IPS-18a (cell line): Measurements from ENCODE around the gene ITPR3.

Experiments
- H3K27ac ChIP-seq: one replicate; pipeline ENCODE4 v1.5.1; 2013; ENCODE audit warnings: low read length
- H3K27me3 ChIP-seq: one replicate; pipeline ENCODE4 v1.6.1; 2013; ENCODE audit warnings: mild to moderate bottlenecking, low read length; ENCODE audit not compliant: control insufficient read depth, insufficient read depth
- H3K36me3 ChIP-seq: one replicate; pipeline ENCODE4 v1.6.1; 2013; ENCODE audit warnings: low read depth, low read length; ENCODE audit not compliant: control insufficient read depth
- H3K4me1 ChIP-seq: one replicate; pipeline ENCODE4 v1.6.1; 2013; ENCODE audit warnings: low read depth, low read length; ENCODE audit not compliant: control insufficient read depth
- H3K4me3 ChIP-seq: one replicate; pipeline ENCODE4 v1.5.1; 2013; ENCODE audit warnings: low read length
- H3K9ac ChIP-seq: one replicate; pipeline ENCODE4 v1.6.1; 2013; ENCODE audit warnings: mild to moderate bottlenecking, low read length, moderate library complexity
- H3K9me3 ChIP-seq: one replicate; pipeline ENCODE4 v1.6.1; 2013; ENCODE audit warnings: low read depth, low read length; ENCODE audit not compliant: control insufficient read depth

Gene ITPR3

DNA sequence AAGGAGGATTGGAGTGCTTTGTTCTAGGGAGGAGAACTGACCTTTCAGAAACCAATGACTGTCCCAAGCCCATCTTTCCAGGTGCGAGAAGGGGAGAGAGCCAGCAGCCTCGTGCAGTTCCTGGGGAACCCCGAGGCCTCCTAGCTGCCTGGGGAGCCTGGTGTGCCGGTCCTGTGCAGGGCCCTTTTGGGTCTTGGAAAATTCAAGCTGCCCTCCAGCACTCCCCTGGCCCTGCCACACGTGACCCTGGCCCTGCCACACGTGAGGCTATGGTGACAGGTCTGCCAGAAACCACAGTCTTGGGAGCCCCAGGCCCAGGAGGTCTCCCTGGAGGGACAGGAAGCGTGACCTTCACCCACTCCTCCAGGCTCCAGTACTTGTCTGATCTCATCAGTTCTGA, 109.9 kb downstream of the ITPR3 start:
- H3K9me3 ChIP-seq: no peaks in the 10 kb centered on the region
- H3K4me1 ChIP-seq: no peaks in the 10 kb centered on the region
- H3K36me3 ChIP-seq: no peaks in the 10 kb centered on the region
- H3K27me3 ChIP-seq: no peaks in the 10 kb centered on the region
- H3K4me3 ChIP-seq: no peak overlapping the region
- H3K9ac ChIP-seq: no peak overlapping the region
- H3K27ac ChIP-seq: no peak overlapping the region

DNA sequence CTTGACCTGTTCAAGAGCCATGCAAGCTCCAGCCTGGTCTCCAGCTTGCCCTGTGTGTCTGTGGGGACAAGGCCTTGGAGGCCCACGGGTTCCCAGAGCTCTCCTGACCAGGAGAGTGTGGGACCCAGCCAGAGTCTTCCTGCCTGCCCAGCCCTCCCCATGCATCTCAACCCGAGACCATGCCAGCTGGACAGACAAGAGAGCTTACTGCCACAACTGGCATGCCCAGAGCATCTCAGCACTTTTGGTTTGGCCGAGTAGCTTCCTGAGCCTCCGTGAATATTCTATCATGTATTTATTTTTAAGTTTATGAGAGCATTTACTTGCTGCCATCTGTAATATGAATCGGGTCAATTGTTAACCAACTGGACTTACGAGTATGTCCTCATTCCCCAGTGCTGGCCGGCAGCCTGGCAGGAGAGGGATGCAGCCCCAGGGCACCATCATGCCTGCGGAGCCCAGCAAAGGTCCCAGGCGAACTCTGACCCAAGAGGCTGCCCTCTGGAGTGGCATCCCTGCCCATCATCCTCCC, 110.7 kb downstream of the ITPR3 start:
- Histone ChIP-seq H3K4me3 (no peak overlapping the region), H3K4me1 (no peaks in the 10 kb centered on the region), H3K9me3 (no peaks in the 10 kb centered on the region), H3K9ac (no peak overlapping the region), H3K27ac (no peak overlapping the region), H3K36me3 (no peaks in the 10 kb centered on the region), H3K27me3 (no peaks in the 10 kb centered on the region)

DNA sequence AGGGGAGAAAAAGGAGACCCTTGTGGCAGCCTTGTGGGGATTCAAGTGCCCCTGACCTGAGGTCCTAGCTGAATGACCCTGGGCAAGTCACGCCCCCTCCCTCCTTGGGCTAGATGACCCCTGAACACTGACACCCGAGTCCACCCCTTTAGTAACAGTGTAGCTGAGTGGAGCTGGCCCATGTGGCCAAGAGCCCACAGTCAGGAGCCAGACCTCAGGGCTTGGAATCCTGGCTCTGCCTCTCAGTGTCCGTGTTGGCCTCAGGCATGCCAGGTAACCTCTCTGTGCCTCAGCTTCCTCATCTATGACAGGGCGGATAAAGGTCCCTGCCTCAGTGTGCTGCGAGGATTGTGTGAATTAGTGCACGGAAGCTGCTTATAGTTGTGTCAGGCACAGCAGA, 111.3 kb downstream of the ITPR3 start:
- Histone ChIP-seq H3K9me3 (no peaks in the 10 kb centered on the region), H3K9ac (no peak overlapping the region), H3K27ac (no peak overlapping the region), H3K4me1 (no peaks in the 10 kb centered on the region), H3K4me3 (no peak overlapping the region), H3K27me3 (no peaks in the 10 kb centered on the region), H3K36me3 (no peaks in the 10 kb centered on the region)

DNA sequence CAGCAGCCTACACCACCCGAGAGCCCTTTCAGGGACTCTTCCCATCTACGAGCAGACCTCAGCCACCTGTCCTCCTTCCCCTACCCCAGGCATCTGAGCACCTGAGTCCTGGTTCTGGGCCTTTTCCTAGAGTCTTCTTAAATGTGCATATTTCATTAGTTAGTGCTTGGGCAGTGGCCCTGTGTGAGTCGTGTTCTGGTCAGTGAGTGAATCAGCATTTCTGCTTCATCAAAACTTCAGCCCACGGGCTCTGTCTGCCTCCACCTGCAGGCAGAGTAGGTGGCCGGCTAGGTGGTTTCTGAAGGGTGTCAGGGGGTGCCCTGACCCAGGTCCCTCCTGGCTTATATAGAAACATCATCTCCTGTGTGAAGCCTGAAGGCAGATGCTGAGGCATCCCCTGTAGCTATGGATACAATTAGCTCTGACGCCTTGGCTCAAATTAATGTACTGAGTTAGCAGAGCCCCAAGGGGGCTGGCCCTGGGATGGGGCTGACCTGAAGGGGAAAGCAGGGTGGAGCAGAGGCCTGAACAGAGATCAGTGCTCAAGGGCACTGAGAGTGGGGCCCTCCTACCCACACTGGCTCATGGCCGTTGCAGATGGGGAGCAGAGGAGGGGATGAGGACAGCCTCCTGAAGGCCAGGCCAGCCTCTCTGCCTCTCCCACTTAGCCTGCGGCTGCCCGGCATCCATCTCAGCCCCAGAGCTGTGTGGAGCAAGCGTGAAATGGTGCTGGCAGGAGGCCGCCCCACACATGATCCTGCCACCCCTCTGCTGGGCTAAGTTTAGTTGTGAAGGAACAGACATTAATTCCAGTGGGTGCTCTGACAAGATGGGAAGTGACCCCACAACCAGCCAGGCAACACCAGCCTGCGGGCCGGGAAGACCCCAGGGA, 111.9 kb downstream of the ITPR3 start:
- H3K4me3 ChIP-seq: no peak overlapping the region
- no peaks in the 10 kb centered on the region for H3K36me3 ChIP-seq
- H3K27me3 ChIP-seq: no peaks in the 10 kb centered on the region
- no peaks in the 10 kb centered on the region for H3K4me1 ChIP-seq
- H3K27ac ChIP-seq: no peak overlapping the region
- H3K9ac ChIP-seq: no peak overlapping the region
- H3K9me3 ChIP-seq: no peaks in the 10 kb centered on the region

DNA sequence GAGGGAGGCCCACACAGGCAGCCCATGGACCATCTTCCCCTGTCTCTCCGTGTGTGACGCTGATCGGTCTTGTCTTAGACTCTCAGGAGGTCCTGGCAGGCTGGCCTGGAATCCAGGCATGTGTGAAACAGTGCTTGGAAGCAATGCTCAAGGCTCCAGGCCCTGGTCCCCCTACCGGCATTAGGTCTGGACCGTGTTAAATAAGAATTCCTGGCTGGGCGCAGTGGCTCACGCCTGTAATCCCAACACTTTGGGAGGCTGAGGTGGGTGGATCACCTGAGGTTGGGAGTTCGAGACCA, 112.5 kb downstream of the ITPR3 start:
- H3K4me1 ChIP-seq: no peaks in the 10 kb centered on the region
- no peaks in the 10 kb centered on the region for H3K27me3 ChIP-seq
- no peaks in the 10 kb centered on the region for H3K9me3 ChIP-seq
- H3K9ac ChIP-seq: no peak overlapping the region
- no peaks in the 10 kb centered on the region for H3K36me3 ChIP-seq
- no peak overlapping the region for H3K27ac ChIP-seq
- no peak overlapping the region for H3K4me3 ChIP-seq

DNA sequence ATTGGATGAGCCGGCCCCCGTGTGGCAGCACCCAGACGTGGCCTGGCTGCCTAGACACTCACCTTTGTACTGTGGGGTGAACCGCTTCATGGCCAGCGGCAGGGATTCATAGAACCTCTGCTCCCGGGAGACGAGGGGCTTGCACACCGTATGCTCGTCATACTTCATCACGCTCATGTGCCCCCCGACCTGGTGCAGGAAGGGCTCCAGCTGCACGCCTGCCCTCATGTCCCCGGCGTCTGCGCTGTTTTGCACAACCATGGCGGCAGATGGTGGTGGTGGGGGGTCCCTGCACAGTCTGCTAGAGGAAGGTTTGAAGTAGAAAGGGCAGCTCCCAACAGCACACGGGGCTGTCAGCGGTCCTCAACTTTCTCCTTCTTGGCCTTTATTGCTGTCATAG, 114.1 kb downstream of the ITPR3 start:
- Histone ChIP-seq H3K9me3 (no peaks in the 10 kb centered on the region), H3K9ac (no peak overlapping the region), H3K27ac (no peak overlapping the region), H3K27me3 (no peaks in the 10 kb centered on the region), H3K4me1 (no peaks in the 10 kb centered on the region), H3K36me3 (no peaks in the 10 kb centered on the region), H3K4me3 (no peak overlapping the region)

DNA sequence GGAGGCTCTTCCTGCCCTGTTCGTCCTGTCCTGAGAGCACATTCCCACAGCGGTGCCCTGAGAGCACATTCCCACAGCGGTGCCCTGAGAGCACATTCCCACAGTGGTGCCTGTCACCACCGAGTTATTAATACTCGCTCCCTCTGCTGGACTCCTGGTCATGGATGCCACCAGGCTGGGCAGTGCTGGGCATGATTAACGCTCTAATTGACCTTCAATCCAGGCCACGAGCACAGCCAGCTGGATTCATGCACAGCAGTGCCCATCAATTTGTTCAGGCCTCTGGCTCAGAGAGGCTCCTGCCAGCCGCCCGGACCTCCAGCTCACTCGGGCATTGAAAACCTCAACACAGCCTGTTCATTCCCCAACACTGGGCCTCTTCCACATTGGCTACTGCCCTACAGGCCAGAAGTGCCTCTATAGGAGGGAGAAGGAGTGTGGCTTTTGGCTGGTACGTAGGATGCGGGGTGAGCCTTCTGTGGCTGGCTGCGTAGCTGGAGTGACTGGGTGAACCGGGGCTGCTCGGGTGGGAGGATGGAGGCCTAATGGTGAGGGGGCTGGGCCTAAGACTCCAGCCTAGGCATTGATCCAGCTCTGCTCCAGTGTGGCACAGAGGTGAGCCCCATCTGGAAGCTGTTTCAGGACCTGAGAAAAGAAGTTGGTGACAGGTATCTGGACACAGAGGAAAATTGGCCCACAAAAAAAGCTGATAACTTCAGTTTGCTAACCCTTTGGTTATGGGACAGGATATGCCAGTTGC, 116.3 kb downstream of the ITPR3 start:
- Histone ChIP-seq H3K9me3 (no peaks in the 10 kb centered on the region), H3K27ac (no peak overlapping the region), H3K4me1 (no peaks in the 10 kb centered on the region), H3K36me3 (no peaks in the 10 kb centered on the region), H3K4me3 (no peak overlapping the region), H3K9ac (no peak overlapping the region), H3K27me3 (no peaks in the 10 kb centered on the region)

DNA sequence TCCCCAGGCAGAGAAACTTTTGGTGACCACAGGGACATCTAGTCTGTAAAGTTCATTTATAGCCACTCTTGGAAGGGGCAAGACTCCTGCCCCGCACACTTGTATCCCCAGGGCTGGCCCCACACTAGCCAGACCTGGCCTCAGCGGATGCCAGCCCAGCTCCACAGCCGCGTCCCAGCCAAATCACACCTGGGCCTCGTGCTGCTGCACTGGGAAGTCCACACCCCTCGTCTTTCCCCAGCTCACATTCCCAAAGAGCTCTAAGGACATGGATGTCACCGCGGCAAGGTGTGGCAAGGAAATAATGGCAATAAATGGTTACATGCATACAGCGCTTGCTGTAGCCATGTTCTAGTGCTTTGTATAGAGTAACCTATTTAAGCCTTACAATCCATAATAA, 117.0 kb downstream of the ITPR3 start:
- H3K9me3 ChIP-seq: no peaks in the 10 kb centered on the region
- no peak overlapping the region for H3K4me3 ChIP-seq
- H3K9ac ChIP-seq: no peak overlapping the region
- H3K27ac ChIP-seq: no peak overlapping the region
- H3K36me3 ChIP-seq: no peaks in the 10 kb centered on the region
- no peaks in the 10 kb centered on the region for H3K4me1 ChIP-seq
- H3K27me3 ChIP-seq: no peaks in the 10 kb centered on the region

DNA sequence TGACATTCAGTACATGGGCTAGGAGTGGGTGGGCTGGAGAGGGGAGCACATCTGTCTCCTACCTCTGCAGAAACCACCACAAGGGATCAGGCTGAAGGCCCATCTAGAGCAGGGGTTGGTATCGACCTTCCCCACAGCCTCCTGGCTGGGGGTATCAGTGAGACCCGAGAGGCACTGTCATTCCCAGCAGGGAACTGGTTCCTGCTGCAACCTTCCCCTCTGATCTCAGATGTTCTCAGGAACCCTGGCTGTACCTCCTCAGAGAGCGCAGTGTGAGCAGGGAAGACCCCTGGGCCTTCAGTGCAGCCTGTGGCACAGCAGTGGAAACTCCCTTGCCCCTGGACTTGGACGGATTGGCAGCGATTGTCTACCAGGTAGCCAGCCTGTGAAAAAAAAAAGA, 117.8 kb downstream of the ITPR3 start:
- H3K9ac ChIP-seq: no peak overlapping the region
- H3K9me3 ChIP-seq: no peaks in the 10 kb centered on the region
- no peaks in the 10 kb centered on the region for H3K27me3 ChIP-seq
- no peaks in the 10 kb centered on the region for H3K4me1 ChIP-seq
- no peak overlapping the region for H3K27ac ChIP-seq
- H3K4me3 ChIP-seq: no peak overlapping the region
- H3K36me3 ChIP-seq: no peaks in the 10 kb centered on the region

DNA sequence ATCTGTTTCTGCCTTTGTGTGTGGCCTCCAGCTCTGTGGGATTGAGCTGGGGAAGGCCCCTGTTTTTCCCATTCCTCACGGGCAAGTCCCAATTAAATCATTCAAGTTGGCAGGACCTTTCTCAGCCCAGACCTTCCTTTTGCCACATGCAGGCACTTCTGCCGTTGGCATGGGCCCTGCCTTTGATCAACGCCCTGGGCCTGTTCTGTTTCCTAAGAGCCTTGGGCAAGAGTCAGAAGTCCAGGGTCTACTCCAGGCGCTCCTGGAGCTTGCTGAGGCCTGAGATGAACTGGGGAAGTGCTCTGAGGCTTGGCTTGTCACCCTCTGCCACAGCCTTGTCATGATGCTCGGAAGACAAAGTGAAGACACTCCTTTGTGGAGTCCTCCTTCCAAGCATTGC, 118.4 kb downstream of the ITPR3 start:
- no peak overlapping the region for H3K9ac ChIP-seq
- no peaks in the 10 kb centered on the region for H3K36me3 ChIP-seq
- no peak overlapping the region for H3K4me3 ChIP-seq
- H3K27ac ChIP-seq: no peak overlapping the region
- H3K27me3 ChIP-seq: no peaks in the 10 kb centered on the region
- no peaks in the 10 kb centered on the region for H3K9me3 ChIP-seq
- H3K4me1 ChIP-seq: no peaks in the 10 kb centered on the region

DNA sequence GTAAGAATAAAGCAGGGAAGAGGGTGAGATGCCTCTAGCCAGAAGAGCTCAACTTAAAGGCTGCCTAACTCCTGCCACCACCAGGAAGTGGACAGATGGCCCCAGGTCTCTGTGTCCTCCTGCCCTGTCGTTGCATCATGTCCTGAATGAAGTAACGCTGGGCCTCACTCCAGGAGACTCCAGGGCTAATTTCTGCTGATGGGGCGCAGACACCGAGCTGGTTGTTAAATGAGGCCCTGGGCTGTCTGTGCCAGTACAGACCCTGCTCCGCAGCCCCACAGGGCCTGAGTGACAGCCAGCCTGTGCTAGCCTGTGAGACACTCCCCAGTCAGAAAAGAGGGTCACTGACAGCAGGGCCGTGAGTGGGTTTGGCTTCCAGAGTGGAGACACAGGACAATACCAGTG, 119.1 kb downstream of the ITPR3 start:
- Histone ChIP-seq H3K9ac (no peak overlapping the region), H3K4me1 (peaks cover 4% of the 10 kb centered on the region), H3K27me3 (no peaks in the 10 kb centered on the region)

DNA sequence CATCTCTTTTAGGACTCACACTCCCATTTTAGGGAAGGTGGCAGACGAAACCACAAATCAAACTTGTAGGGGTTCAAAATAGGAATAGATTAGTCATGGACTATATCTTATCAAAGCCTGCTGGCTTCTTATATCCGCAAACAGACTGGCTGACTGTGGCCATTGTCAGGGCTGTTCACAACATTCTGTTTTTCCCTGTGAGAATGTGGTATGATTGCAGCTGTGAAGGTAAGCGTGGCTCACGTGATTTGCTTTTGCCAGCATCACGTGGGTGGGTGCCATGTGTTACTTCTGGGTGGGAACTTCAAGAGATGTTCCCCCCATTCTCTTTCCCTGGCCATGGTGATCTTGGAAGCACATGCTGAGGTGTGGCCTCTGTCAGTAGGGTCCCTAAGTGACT, 119.7 kb downstream of the ITPR3 start:
- Histone ChIP-seq H3K27me3 (no peaks in the 10 kb centered on the region), H3K9ac (no peak overlapping the region), H3K27ac (no peak overlapping the region), H3K9me3 (no peaks in the 10 kb centered on the region), H3K4me3 (no peak overlapping the region), H3K36me3 (no peaks in the 10 kb centered on the region), H3K4me1 (peaks cover 10% of the 10 kb centered on the region)

More for the DNA sequence above, 119.1 kb downstream of the ITPR3 start:
- no peak overlapping the region for H3K27ac ChIP-seq
- no peaks in the 10 kb centered on the region for H3K9me3 ChIP-seq
- H3K4me3 ChIP-seq: no peak overlapping the region
- no peaks in the 10 kb centered on the region for H3K36me3 ChIP-seq
